PC-9 (cell line): Measurements from ENCODE around the gene ADSL. TPM values are rescaled to one million over a fixed set of nuclear protein-coding genes. Genes with fewer than 3 reads are reported as not detected.

ENCODE experiments used
- BruUV-seq: library from RNA; stranded (reverse); fragments of 400-500 nt; replicated peaks from 2 replicates; lab custom pipeline; 2021; lab: Mats Ljungman, UMichigan
- CTCF ChIA-PET: fragments of 300-600 bp; sonication (Branson Sonifier 250); formaldehyde crosslinking; loops from one replicate; lab custom pipeline; 2022; ENCODE audit warnings: antibody characterized with exemption; lab: Charles Lee
- POLR2A ChIA-PET: fragments of 300-600 bp; sonication (Branson Sonifier 250); formaldehyde crosslinking; loops from one replicate; lab custom pipeline; 2022; ENCODE audit warnings: antibody characterized with exemption; ENCODE audit not compliant: unreplicated experiment; lab: Charles Lee
- DNase-seq, 2 experiments: peaks; one replicate each; pipeline versions ENCODE4 v3.0.0 to v3.0.0-alpha.2; 2015 to 2022; ENCODE audit warnings: mixed read lengths in 1 of 2
- H2AFZ ChIP-seq: fragments of 200-600 bp; sonication (generic); 2 replicates; pipeline ENCODE4 v1.8.1; 2017; ENCODE audit warnings: antibody characterized with exemption
- H3F3A ChIP-seq: fragments of 200-600 bp; sonication (generic); 2 replicates; pipeline ENCODE4 v1.8.1; 2017; ENCODE audit warnings: antibody characterized with exemption, mild to moderate bottlenecking, low read depth; ENCODE audit not compliant: insufficient read depth
- H3K27ac ChIP-seq: fragments of 200-600 bp; sonication (generic); 2 replicates; pipeline ENCODE4 v1.6.1; 2016; ENCODE audit warnings: mixed run types
- H3K27me3 ChIP-seq: fragments of 200-600 bp; sonication (generic); 2 replicates; pipeline ENCODE4 v1.6.1; 2016; ENCODE audit warnings: low read depth, mixed run types; ENCODE audit not compliant: insufficient read depth
- H3K36me3 ChIP-seq: fragments of 200-600 bp; sonication (generic); 2 replicates; pipeline ENCODE4 v1.6.1; 2016; ENCODE audit warnings: low read depth, mixed run types
- H3K4me1 ChIP-seq: fragments of 200-600 bp; sonication (generic); replicated peaks from 2 replicates; pipeline ENCODE4 v1.6.1; 2016; ENCODE audit warnings: mixed run types; ENCODE audit not compliant: insufficient read depth
- H3K4me2 ChIP-seq: fragments of 200-600 bp; sonication (generic); 2 replicates; pipeline ENCODE4 v1.6.1; 2017; ENCODE audit warnings: mixed run types
- H3K4me3 ChIP-seq: fragments of 200-600 bp; sonication (generic); 2 replicates; pipeline ENCODE4 v1.6.1; 2016; ENCODE audit warnings: mixed run types
- H3K79me2 ChIP-seq: fragments of 200-600 bp; sonication (generic); 2 replicates; pipeline ENCODE4 v1.6.1; 2017; ENCODE audit warnings: low read depth, mixed run types
- H3K9me2 ChIP-seq: fragments of 200-600 bp; sonication (generic); 2 replicates; pipeline ENCODE4 v1.8.1; 2017; ENCODE audit warnings: mild to moderate bottlenecking; ENCODE audit not compliant: insufficient read depth
- H3K9me3 ChIP-seq: fragments of 200-600 bp; sonication (generic); 2 replicates; pipeline ENCODE4 v1.8.1; 2016; ENCODE audit warnings: low read depth; ENCODE audit not compliant: insufficient read depth
- H4K20me1 ChIP-seq: fragments of 200-600 bp; sonication (generic); 2 replicates; pipeline ENCODE4 v1.8.1; 2017; ENCODE audit not compliant: insufficient read depth
- EZH2 ChIP-seq: fragments of 200-600 bp; sonication (generic); IDR thresholded peaks from 2 replicates; pipeline ENCODE4 v1.8.0; 2017; ENCODE audit warnings: antibody characterized with exemption, low read depth
- intact Hi-C: fragments of 100-400 bp; cut with micrococcal nuclease; formaldehyde crosslinking; loops from one replicate; pipeline ENCODE4 v1.10.0; 2022; ENCODE audit not compliant: unreplicated experiment
- total RNA-seq: library from RNA; stranded (reverse); gene quantifications from 2 replicates; pipeline ENCODE4 v1.2.3, GENCODE V29; 2021
- TF ChIP-seq, protein P1 (sequence below): fragments of 200-600 bp; sonication (generic); conservative IDR thresholded peaks from 2 replicates; pipeline ENCODE4 v1.6.1; 2017; ENCODE audit warnings: mixed run types, antibody characterized with exemption, mild to moderate bottlenecking, moderate library complexity

ADSL gene
- total RNA-seq, 1 experiment from 2014 or later, result 56.2 TPM

- Histone ChIP-seq H3K4me2 (no peak overlapping the region), H4K20me1 (0 out of 2 replicates have a peak, but pooled peaks cover 6% of the 10 kb centered on the region), H2AFZ (no peak overlapping the region), H3K36me3 (no peaks in the 10 kb centered on the region), H3F3A (no peaks in the 10 kb centered on the region; the same call in 1 of the 2 replicates), H3K79me2 (no peaks in the 10 kb centered on the region), H3K9me2 (no peaks in the 10 kb centered on the region), H3K9me3 (no peaks in the 10 kb centered on the region), H3K27me3 (no peaks in the 10 kb centered on the region), H3K4me3 (no peak overlapping the region), H3K27ac (no peak overlapping the region), H3K4me1 (no peaks in the 10 kb centered on the region)
- DNase-seq, result no peak
- no peak for TF ChIP-seq EZH2
- TF ChIP-seq, protein P1, sequence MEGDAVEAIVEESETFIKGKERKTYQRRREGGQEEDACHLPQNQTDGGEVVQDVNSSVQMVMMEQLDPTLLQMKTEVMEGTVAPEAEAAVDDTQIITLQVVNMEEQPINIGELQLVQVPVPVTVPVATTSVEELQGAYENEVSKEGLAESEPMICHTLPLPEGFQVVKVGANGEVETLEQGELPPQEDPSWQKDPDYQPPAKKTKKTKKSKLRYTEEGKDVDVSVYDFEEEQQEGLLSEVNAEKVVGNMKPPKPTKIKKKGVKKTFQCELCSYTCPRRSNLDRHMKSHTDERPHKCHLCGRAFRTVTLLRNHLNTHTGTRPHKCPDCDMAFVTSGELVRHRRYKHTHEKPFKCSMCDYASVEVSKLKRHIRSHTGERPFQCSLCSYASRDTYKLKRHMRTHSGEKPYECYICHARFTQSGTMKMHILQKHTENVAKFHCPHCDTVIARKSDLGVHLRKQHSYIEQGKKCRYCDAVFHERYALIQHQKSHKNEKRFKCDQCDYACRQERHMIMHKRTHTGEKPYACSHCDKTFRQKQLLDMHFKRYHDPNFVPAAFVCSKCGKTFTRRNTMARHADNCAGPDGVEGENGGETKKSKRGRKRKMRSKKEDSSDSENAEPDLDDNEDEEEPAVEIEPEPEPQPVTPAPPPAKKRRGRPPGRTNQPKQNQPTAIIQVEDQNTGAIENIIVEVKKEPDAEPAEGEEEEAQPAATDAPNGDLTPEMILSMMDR, result no peak
- intact Hi-C loops, result no loop called here
- CTCF ChIA-PET, result interaction anchor here (0.6 to 0.8 kb wide), 3 partner anchors 102 to 759 kb away, joined by 3 to 10 read pairs (median 8); no protein-coding TSS in a partner anchor
- no TSS peak for BruUV-seq
- POLR2A ChIA-PET, result interaction anchor here (0.6 kb wide), 2 partner anchors 58 to 62 kb away, joined by 4 to 9 read pairs; no protein-coding TSS in a partner anchor
These were observed 11.4 kb upstream of the ADSL start for GRCh38 chr22:40334899-40335298.

DNA sequence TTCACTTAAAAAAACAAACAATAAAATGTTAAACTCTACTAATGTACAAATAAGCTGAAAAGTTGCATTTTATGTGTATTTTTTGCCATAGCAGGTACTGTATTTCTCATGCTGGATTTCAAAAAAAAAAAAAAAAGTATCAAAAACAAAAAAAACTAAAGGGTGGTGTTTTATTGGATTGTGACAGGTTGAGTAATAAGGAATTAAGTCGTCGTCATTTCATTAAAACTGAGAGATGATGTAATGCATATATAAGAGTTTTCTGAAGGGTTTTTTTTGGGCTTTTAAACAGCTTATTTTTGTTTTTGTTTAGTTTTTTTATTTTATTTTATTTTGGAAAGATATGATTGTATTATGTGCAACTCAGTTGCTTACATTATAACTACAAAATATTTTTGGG lies 10.9 kb upstream of the ADSL start:
- H3F3A ChIP-seq, result no peaks in the 10 kb centered on the region; the same call in 1 of the 2 replicates
- H3K9me2 ChIP-seq, result no peaks in the 10 kb centered on the region
- H3K27ac ChIP-seq, result no peak overlapping the region
- H4K20me1 ChIP-seq, result 0 out of 2 replicates have a peak, but pooled peaks cover 6% of the 10 kb centered on the region
- H3K27me3 ChIP-seq, result no peaks in the 10 kb centered on the region
- H2AFZ ChIP-seq, result no peak overlapping the region
- no peak overlapping the region for H3K4me2 ChIP-seq
- DNase-seq, result no peak
- TF ChIP-seq EZH2, result no peak
- TF ChIP-seq, protein P1, result no peak
- BruUV-seq, result no TSS peak
- POLR2A ChIA-PET, result interaction anchor here (0.6 kb wide), 2 partner anchors 58 to 62 kb away, joined by 4 to 9 read pairs; no protein-coding TSS in a partner anchor
- no peaks in the 10 kb centered on the region for H3K4me1 ChIP-seq
- H3K4me3 ChIP-seq, result no peak overlapping the region
- no peaks in the 10 kb centered on the region for H3K79me2 ChIP-seq
- no peaks in the 10 kb centered on the region for H3K36me3 ChIP-seq
- H3K9me3 ChIP-seq, result no peaks in the 10 kb centered on the region
- intact Hi-C loops, result no loop called here
- CTCF ChIA-PET, result interaction anchor here (0.6 to 0.8 kb wide), 3 partner anchors 101 to 759 kb away, joined by 3 to 10 read pairs (median 8); no protein-coding TSS in a partner anchor

GRCh38 chr22:40340044-40340443 lies 6.3 kb upstream of the ADSL start:
- Histone ChIP-seq H2AFZ (no peak overlapping the region), H4K20me1 (no peaks in the 10 kb centered on the region), H3K36me3 (no peaks in the 10 kb centered on the region), H3K9me3 (no peaks in the 10 kb centered on the region), H3F3A (peaks cover 22% of the 10 kb centered on the region; the same call in 1 of the 2 replicates), H3K79me2 (peaks cover 5% of the 10 kb centered on the region), H3K4me3 (no peak overlapping the region), H3K4me1 (no peaks in the 10 kb centered on the region), H3K27ac (no peak overlapping the region), H3K4me2 (no peak overlapping the region), H3K27me3 (no peaks in the 10 kb centered on the region), H3K9me2 (no peaks in the 10 kb centered on the region)
- intact Hi-C loops, result no loop called here
- no TSS peak for BruUV-seq
- ChIA-PET CTCF (no interaction called here), POLR2A (interaction anchor here (0.6 kb wide), 1 partner anchor 758 kb away, joined by 3 read pairs; no protein-coding TSS in a partner anchor)
- no peak for DNase-seq
- TF ChIP-seq, protein P1, result no peak
- no peak for TF ChIP-seq EZH2
